Measurements from ENCODE around the gene TNNT1. TPM values are rescaled to one million over a fixed set of nuclear protein-coding genes. Genes with fewer than 3 reads are reported as not detected.
"Not testable (repeated sequence)": the region's sequence is repeated elsewhere in the genome, so short reads cannot be mapped to it uniquely, and the experiment has no call there.

Gene TNNT1
- total RNA-seq, 4 donors from 2014 or later = 1.6 to 4.1 TPM; not detected in 2

DNA sequence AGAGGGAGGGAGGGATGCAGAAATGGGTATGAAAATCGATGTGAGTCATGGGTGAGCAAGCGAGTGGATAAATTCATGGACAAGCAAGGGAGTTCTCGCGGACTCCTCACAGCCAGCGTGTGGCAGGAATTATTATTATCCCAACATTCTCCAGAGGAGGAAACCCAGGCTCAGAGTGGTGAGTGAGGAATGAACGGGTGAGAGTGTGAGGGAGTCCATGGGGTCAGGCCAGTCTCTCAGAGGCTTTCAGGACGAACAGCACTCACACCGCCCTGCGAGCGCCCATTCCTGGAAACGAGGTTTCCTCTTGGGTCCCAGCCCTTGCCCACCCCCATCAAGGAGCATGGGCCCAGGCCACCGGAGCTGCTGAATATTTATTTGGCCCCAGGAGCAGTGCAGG, 23.7 kb upstream of the TNNT1 start:
- no peak for DNase-seq
- Histone ChIP-seq H3K9me3 (no peaks in the 10 kb centered on the region), H3K27me3 (peaks cover 100% of the 10 kb centered on the region), H3K4me3 (no peak overlapping the region), H3K36me3 (no peaks in the 10 kb centered on the region), H3K4me1 (peaks cover 7 to 12% (median 11%) of the 10 kb centered on the region in 4 donors), H3K27ac (no peak overlapping the region)
- in situ Hi-C loops (cut with MboI; ENCODE audit: low pct_ligation_motif_present in 1 of 4, low pct_unique_long_range_greater_than_20kb in 1 of 4, low sequenced_read_pairs in 3 of 4) (no loop called here), intact Hi-C loops (cut with DNase I; ENCODE audit: low total_unique reads) (no loop called here)
- 27 to 37% methylated on average over 5 to 12 of the region's 12 CpGs for WGBS, 2 donors (ENCODE audit: low coverage in 1 of 2)
- TF ChIP-seq POLR2AphosphoS5 (IDR thresholded peaks at IDR 0.05) (no peak), POLR2A (IDR thresholded peaks at IDR 0.05) (no peak), EP300 (IDR thresholded peaks at IDR 0.05; ENCODE audit: low read depth) (no peak)
- TF ChIP-seq, protein P1, sequence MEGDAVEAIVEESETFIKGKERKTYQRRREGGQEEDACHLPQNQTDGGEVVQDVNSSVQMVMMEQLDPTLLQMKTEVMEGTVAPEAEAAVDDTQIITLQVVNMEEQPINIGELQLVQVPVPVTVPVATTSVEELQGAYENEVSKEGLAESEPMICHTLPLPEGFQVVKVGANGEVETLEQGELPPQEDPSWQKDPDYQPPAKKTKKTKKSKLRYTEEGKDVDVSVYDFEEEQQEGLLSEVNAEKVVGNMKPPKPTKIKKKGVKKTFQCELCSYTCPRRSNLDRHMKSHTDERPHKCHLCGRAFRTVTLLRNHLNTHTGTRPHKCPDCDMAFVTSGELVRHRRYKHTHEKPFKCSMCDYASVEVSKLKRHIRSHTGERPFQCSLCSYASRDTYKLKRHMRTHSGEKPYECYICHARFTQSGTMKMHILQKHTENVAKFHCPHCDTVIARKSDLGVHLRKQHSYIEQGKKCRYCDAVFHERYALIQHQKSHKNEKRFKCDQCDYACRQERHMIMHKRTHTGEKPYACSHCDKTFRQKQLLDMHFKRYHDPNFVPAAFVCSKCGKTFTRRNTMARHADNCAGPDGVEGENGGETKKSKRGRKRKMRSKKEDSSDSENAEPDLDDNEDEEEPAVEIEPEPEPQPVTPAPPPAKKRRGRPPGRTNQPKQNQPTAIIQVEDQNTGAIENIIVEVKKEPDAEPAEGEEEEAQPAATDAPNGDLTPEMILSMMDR (IDR thresholded peaks at IDR 0.05) = no peak

DNA sequence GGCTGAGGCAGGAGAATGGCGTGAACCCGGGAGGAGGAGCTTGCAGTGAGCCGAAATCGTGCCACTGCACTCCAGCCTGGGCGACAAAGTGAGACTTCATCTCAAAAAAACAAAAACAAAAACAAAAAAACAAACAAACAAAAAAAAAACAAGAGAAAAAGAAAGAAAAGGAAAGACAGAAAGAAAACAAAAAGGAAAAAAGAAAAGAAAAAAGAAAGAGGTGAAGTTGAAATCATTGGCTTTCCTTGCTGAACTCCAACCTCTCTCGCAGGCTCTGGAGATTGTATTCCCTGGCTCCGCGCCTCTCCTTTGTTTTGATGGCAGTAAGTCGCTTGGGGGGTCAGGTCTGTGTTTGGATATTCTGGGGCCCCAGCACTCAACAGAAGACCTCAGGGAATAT, 23.3 kb upstream of the TNNT1 start:
- intact Hi-C loops (cut with DNase I; ENCODE audit: low total_unique reads); H3K9me3 ChIP-seq; in situ Hi-C loops (cut with MboI; ENCODE audit: low pct_ligation_motif_present in 1 of 4, low pct_unique_long_range_greater_than_20kb in 1 of 4, low sequenced_read_pairs in 3 of 4); H3K36me3 ChIP-seq; DNase-seq; H3K4me3 ChIP-seq; H3K27ac ChIP-seq: not testable (repeated sequence)
- H3K4me1 ChIP-seq = peaks cover 7 to 12% (median 11%) of the 10 kb centered on the region in 4 donors
- WGBS, 2 donors (ENCODE audit: low coverage in 1 of 2) = 44 to 72% methylated on average over 8 to 9 of the region's 9 CpGs
- H3K27me3 ChIP-seq = peaks cover 100% of the 10 kb centered on the region

DNA sequence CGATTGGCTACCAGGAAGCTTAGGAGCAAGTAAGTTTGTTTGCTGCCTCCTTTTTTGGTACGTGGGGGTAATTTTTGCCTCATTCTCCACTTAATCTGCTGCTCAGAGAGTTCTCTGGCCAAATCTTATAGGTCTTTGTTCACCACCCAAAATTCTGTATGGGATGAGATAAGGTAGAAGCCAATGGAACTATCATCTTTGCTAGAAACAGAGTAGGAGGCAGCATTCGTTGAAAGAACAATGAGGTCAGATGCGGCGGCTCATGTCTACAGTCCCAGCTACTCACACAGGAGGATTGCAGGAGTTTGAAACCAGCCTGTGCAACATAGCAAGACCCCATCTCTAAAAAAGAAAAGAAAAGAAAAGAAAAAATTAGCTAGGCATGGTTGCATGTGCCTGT, 22.4 kb upstream of the TNNT1 start:
- intact Hi-C loops (cut with DNase I; ENCODE audit: low total_unique reads) = no loop called here
- whole genome bisulfite sequencing, 2 donors (ENCODE audit: low coverage in 1 of 2) = 60 to 71% methylated on average over 1 to 5 of the region's 5 CpGs
- DNase-seq = no peak
- no peak overlapping the region for H3K27ac ChIP-seq
- H3K9me3 ChIP-seq = no peaks in the 10 kb centered on the region
- TF ChIP-seq POLR2AphosphoS5 (IDR thresholded peaks at IDR 0.05) = no peak
- TF ChIP-seq POLR2A (IDR thresholded peaks at IDR 0.05) = no peak
- TF ChIP-seq, protein P1 (IDR thresholded peaks at IDR 0.05) = no peak
- no peak for TF ChIP-seq EP300 (IDR thresholded peaks at IDR 0.05; ENCODE audit: low read depth)
- in situ Hi-C loops (cut with MboI; ENCODE audit: low pct_ligation_motif_present in 1 of 4, low pct_unique_long_range_greater_than_20kb in 1 of 4, low sequenced_read_pairs in 3 of 4) = no loop called here
- H3K27me3 ChIP-seq = peaks cover 96% of the 10 kb centered on the region
- H3K36me3 ChIP-seq = no peaks in the 10 kb centered on the region
- H3K4me1 ChIP-seq = peaks cover 7 to 20% (median 14%) of the 10 kb centered on the region in 4 donors
- no peak overlapping the region for H3K4me3 ChIP-seq

DNA sequence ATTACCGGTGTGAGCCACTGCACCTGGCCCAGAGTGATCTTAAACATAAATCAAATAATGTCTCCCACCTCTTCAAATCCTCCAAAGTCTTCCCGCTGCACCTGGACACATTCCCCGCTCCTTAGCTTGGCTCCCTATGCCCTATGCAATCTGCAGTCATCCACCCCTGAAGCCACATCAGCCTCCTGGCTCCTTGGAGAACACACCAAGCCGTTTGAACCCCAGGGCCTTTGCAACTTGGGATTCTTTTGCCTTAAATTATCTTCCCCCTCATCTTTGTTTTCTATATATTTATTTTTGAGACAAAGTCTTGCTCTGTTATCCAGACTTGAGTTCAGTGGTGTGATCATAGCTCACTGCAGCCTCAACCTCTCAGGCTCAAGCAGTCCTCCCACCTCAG, 20.1 kb upstream of the TNNT1 start:
- no peak overlapping the region for H3K4me3 ChIP-seq
- no peak for DNase-seq
- H3K27ac ChIP-seq = no peak overlapping the region
- no peaks in the 10 kb centered on the region for H3K9me3 ChIP-seq
- no peaks in the 10 kb centered on the region for H3K36me3 ChIP-seq
- WGBS, 2 donors (ENCODE audit: low coverage in 1 of 2) = 67 to 69% methylated on average over 3 to 4 of the region's 4 CpGs
- H3K27me3 ChIP-seq = peaks cover 89% of the 10 kb centered on the region
- TF ChIP-seq POLR2A (IDR thresholded peaks at IDR 0.05) = no peak
- no peak for TF ChIP-seq POLR2AphosphoS5 (IDR thresholded peaks at IDR 0.05)
- no peak for TF ChIP-seq EP300 (IDR thresholded peaks at IDR 0.05; ENCODE audit: low read depth)
- TF ChIP-seq, protein P1 (IDR thresholded peaks at IDR 0.05) = no peak
- intact Hi-C loops (cut with DNase I; ENCODE audit: low total_unique reads) (no loop called here), in situ Hi-C loops (cut with MboI; ENCODE audit: low pct_ligation_motif_present in 1 of 4, low pct_unique_long_range_greater_than_20kb in 1 of 4, low sequenced_read_pairs in 3 of 4) (no loop called here)
- peaks cover 7 to 22% (median 12%) of the 10 kb centered on the region in 4 donors for H3K4me1 ChIP-seq

Measured in transverse colon (tissue), 4 donors.